IMR-90 (cell line): ENCODE results near the gene OGFOD2.

Experiments used
- CTCF ChIP-seq: conservative IDR thresholded peaks from 2 replicates; pipeline ENCODE4 v1.5.1; 2012; ENCODE audit warnings: mild to moderate bottlenecking, low read depth, low read length, improper control_type of control experiment
- ELK1 ChIP-seq: fragments of 150-350 bp; IDR thresholded peaks from 2 replicates; pipeline ENCODE4 v1.6.1; 2016; ENCODE audit warnings: low read depth, mild to moderate bottlenecking, low read length, moderate library complexity, borderline replicate concordance
- MAZ ChIP-seq: IDR thresholded peaks from 2 replicates; pipeline ENCODE4 v1.6.1; 2012; ENCODE audit warnings: low read depth, mild to moderate bottlenecking, low read length, improper control_type of control experiment, moderate library complexity, borderline replicate concordance
- NFE2L2 ChIP-seq: fragments of 150-350 bp; IDR thresholded peaks from 2 replicates; pipeline ENCODE4 v1.6.1; 2016; ENCODE audit warnings: low read depth, mild to moderate bottlenecking, low read length
- POLR2A ChIP-seq: IDR thresholded peaks from 2 replicates; pipeline ENCODE4 v1.6.1; 2012; ENCODE audit warnings: mild to moderate bottlenecking, low read depth, low read length
- RAD21 ChIP-seq: IDR thresholded peaks from 2 replicates; pipeline ENCODE4 v1.6.1; 2012; ENCODE audit warnings: low read length, improper control_type of control experiment
- RCOR1 ChIP-seq: IDR thresholded peaks from 2 replicates; pipeline ENCODE4 v1.6.1; 2012; ENCODE audit warnings: mild to moderate bottlenecking, low read length, improper control_type of control experiment; ENCODE audit not compliant: insufficient replicate concordance
- RFX5 ChIP-seq: IDR thresholded peaks from 2 replicates; pipeline ENCODE4 v1.8.0; 2012; ENCODE audit warnings: low read depth, mild to moderate bottlenecking, low read length, moderate library complexity

- TF ChIP-seq CTCF: no peak
- TF ChIP-seq MAZ: no peak
- TF ChIP-seq RAD21: no peak
- TF ChIP-seq NFE2L2: no peak
- no peak for TF ChIP-seq POLR2A
- TF ChIP-seq RFX5: no peak
- no peak for TF ChIP-seq RCOR1
- TF ChIP-seq ELK1: no peak
These were observed 35.1 kb downstream of the OGFOD2 start for GRCh38 chr12:123010110-123010509.
